ENCODE data around the gene ANKRD17.

- TF ChIP-seq POLR2AphosphoS5 (IDR thresholded peaks at IDR 0.05; ENCODE audit: low read depth, low read length): no peak
- TF ChIP-seq POLR2A (IDR thresholded peaks at IDR 0.05; ENCODE audit: low read depth, low read length): no peak
- TF ChIP-seq TAF1 (IDR thresholded peaks at IDR 0.05; ENCODE audit: low read depth, low read length): no peak
- TF ChIP-seq PAX5 (IDR thresholded peaks at IDR 0.05; ENCODE audit: insufficient read depth, low read length, severe bottlenecking): no peak
- TF ChIP-seq POU2F2 (IDR thresholded peaks at IDR 0.05; ENCODE audit: low read depth, low read length): no peak
Observed at GRCh38 chr4:73197220-73197619, 61.4 kb downstream of the ANKRD17 start.
